ENCODE results near the gene GABRR1. TPM values are rescaled to one million over a fixed set of nuclear protein-coding genes. Genes with fewer than 3 reads are reported as not detected.
"Not testable (repeated sequence)": the region's sequence is repeated elsewhere in the genome, so short reads cannot be mapped to it uniquely, and the experiment has no call there.

The GABRR1 gene
- total RNA-seq, 1 donor from 2014 or later: not detected

DNA sequence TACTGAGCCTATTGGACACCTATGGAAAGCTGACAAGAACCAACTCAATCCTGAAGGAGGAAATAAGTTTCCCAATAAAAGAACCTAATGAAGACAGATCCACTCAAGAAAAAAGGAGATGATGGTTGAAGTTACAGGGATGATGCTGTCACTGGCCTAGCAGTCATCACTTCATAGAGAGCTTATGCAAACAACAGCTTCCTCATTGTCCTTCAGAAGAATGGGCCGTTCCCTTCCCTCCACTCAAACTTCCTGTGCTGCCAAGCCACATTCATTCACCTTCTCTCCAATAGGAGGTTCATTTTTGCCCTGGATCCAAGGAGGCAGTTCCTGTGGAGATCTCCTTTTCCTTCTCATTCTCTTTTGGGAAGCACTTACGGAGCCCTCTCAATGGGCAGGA is 85.1 kb downstream of the GABRR1 start:
- Mint-ChIP-seq H3K27ac (no peak overlapping the region), H3K36me3 (ENCODE audit: low read depth) (peaks cover 4% of the 10 kb centered on the region), H3K9me3 (peaks cover 10% of the 10 kb centered on the region), H3K4me1 (peaks cover 2% of the 10 kb centered on the region), H3K27me3 (no peaks in the 10 kb centered on the region), H3K4me3 (no peak overlapping the region)
- TF ChIP-seq, protein P1, sequence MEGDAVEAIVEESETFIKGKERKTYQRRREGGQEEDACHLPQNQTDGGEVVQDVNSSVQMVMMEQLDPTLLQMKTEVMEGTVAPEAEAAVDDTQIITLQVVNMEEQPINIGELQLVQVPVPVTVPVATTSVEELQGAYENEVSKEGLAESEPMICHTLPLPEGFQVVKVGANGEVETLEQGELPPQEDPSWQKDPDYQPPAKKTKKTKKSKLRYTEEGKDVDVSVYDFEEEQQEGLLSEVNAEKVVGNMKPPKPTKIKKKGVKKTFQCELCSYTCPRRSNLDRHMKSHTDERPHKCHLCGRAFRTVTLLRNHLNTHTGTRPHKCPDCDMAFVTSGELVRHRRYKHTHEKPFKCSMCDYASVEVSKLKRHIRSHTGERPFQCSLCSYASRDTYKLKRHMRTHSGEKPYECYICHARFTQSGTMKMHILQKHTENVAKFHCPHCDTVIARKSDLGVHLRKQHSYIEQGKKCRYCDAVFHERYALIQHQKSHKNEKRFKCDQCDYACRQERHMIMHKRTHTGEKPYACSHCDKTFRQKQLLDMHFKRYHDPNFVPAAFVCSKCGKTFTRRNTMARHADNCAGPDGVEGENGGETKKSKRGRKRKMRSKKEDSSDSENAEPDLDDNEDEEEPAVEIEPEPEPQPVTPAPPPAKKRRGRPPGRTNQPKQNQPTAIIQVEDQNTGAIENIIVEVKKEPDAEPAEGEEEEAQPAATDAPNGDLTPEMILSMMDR (IDR thresholded peaks at IDR 0.05): no peak
- ChIA-PET CTCF (no interaction called here), POLR2A (no interaction called here)
- no peak for ATAC-seq (ENCODE audit: low read depth)
- intact Hi-C loops (cut with micrococcal nuclease): no loop called here
- no peak for DNase-seq

- peaks cover 10% of the 10 kb centered on the region for H3K9me3 Mint-ChIP-seq
- H3K27ac Mint-ChIP-seq: no peak overlapping the region
- H3K4me3 Mint-ChIP-seq: no peak overlapping the region
- no peak for DNase-seq
- no peaks in the 10 kb centered on the region for H3K27me3 Mint-ChIP-seq
- H3K36me3 Mint-ChIP-seq (ENCODE audit: low read depth): peaks cover 4% of the 10 kb centered on the region
- intact Hi-C loops (cut with micrococcal nuclease): no loop called here
- ChIA-PET POLR2A (no interaction called here), CTCF (no interaction called here)
- ATAC-seq (ENCODE audit: low read depth): no peak
- TF ChIP-seq, protein P1 (IDR thresholded peaks at IDR 0.05): no peak
- peaks cover 2% of the 10 kb centered on the region for H3K4me1 Mint-ChIP-seq
Observed at GRCh38 chr6:89131599-89131998, 85.6 kb downstream of the GABRR1 start.

- intact Hi-C loops (cut with micrococcal nuclease); H3K27ac Mint-ChIP-seq; H3K36me3 Mint-ChIP-seq (ENCODE audit: low read depth); H3K27me3 Mint-ChIP-seq; H3K4me3 Mint-ChIP-seq; CTCF ChIA-PET; H3K4me1 Mint-ChIP-seq; ATAC-seq (ENCODE audit: low read depth); DNase-seq; POLR2A ChIA-PET: not testable (repeated sequence)
- H3K9me3 Mint-ChIP-seq: peaks cover 10% of the 10 kb centered on the region
Observed at GRCh38 chr6:89128256-89128671, 88.9 kb downstream of the GABRR1 start.

Other genes with a start within 250 kb of the GABRR1 start
- gene PNRC1, start 136.6 kb downstream of the GABRR1 start, total RNA-seq: 220 and 229 TPM in 2 replicates
- gene SRSF12, start 99.3 kb downstream of the GABRR1 start, total RNA-seq: not detected in 2 replicates
- gene PM20D2, start 71.3 kb downstream of the GABRR1 start, total RNA-seq: 10.9 and 11.6 TPM in 2 replicates
- gene GABRR2, start 97.9 kb upstream of the GABRR1 start, total RNA-seq: 1.4 and 1.8 TPM in 2 replicates
- gene UBE2J1, start 135.4 kb upstream of the GABRR1 start, total RNA-seq: 32.3 and 32.8 TPM in 2 replicates
- 5.4 and 5.6 TPM in 2 replicates for gene RRAGD, start 194.9 kb upstream of the GABRR1 start, total RNA-seq
- 6.6 and 9.6 TPM in 2 replicates for gene ANKRD6, start 215.8 kb upstream of the GABRR1 start, total RNA-seq

All from activated B cell treated with CpG ODN at 0.5 μM for 24 hours (primary cell).